HG03469 (cell line): Measurements from ENCODE around the gene CENPW.

ENCODE experiments used
- ATAC-seq: cut with Tn5 transposase; IDR thresholded peaks from one replicate; pipeline ENCODE4 v1.9.1; 2021; ENCODE audit warnings: mild to moderate bottlenecking, moderate library complexity, moderate number of reproducible peaks; ENCODE audit not compliant: unreplicated experiment

Gene CENPW

DNA sequence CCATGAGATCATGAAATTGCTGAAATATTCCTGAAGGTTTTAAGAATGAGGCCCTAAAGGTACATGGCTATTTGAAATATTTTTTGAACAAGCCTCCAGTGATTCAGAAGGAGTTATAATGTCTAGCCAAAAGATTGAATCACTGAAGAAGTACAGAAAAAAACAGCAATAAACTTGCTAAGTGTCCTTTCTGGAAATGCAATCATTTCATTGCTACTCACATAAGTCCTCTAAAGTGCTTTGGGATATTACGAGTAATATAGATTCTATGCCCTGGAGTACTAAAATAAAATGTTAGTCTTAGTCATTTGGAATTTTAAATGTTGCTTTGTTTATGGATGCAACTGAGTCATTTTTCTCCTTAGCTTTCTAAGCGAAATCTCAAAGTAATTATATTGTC lies 32.7 kb downstream of the CENPW start:
- ATAC-seq: no peak

DNA sequence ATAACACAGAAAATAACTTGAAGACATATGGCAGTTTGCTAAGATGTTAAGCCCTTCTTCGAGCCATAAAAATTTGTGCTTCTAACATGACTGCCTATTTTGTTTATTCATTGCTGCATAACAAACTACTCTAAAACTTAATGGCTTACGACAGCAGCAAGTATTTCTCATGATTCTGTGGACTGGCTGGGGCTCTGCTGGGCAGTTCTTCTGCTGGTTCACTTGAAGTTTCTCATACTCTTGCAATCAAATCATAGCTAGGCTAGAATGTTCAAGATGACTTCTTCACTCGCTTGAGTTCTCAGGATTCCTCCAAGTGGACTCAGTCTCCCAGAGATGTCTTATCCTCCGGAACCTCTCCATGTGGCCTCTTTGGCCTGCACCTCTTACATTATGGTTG lies 33.4 kb downstream of the CENPW start:
- ATAC-seq: no peak

DNA sequence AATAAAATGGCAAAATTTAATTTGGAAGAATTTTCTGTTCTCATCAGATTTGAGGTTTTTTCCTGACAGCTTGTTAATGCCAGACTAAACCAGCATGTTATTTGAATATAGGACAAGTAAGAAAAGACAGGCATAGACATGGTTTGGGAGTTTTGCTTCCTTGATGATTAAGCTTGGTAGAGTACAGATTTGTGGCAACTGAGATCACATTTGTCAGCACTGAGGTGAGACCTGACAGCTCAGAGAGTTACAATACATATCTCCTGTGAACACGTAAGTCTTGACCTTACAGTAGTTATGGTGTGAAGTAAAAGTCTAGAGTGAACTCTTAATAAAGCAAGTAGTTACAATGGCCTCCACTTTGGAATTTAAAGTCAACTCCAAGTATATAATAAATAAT lies 34.5 kb downstream of the CENPW start:
- no peak for ATAC-seq

DNA sequence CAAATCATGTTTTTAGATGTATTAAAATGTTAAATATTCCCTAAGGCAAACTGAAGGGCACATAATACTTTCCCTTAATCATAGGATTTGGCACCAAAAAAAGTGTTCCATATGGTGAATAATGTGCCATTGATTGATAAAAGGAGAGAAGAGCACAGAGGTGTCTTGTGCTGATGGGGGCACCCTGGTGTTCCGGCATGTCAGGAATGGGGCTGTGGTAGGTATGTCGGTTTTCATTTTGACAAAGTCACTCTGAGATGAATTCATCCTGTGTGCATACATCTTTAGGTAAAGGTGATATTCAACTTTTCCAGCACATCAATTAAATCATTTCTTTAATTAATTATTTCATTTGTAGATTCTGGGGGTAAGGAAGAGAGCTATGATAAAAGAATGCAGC lies 36.8 kb downstream of the CENPW start:
- ATAC-seq: no peak

DNA sequence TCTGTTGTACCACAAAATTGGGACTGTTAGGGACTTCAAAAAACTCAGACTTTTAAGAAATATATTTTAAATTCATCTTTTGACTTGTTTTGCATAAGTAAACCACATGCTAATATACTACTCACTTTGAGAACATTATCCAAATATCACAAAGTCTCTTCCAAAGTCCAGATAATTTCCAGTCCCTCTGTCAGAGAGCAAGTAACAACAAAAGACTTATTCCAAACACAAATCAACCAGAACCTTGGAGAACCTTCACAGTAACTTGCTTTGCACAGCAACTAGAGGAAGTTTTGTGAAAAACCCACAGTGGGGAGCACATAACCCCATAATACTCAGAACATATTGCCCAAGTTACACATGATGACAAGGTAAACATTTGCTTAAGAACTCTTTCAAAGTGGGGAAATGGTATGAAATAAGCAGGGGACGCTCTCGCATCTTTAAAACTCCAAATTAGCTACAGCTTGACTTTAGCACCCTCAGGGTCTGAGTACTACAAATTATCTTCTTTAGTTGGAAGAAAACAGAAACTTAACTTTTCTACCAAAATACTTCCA lies 37.8 kb downstream of the CENPW start:
- ATAC-seq: no peak

DNA sequence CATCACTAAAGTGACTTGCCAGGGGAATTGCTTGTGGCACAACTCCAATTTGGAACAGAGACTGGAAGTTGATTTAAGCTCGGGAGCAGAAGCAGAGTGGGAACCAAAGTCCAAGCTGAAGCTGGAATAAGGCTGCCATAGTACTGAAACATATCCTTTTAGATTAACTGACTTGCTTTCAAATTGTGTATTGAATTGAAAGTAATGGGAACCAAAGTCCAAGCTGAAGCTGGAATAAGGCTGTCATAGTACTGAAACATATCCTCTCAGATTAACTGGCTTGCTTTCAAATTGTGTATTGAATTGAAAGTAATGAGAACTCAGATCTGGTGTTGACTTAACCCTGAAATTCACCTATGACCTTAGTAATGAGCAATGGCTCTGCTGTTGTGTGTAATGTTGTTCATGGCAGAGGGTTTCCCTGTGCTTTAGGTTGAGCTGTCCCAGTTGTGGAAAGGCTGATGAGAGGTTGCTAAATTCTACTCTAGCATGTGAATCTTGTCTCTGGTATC lies 40.2 kb downstream of the CENPW start:
- ATAC-seq: no peak

DNA sequence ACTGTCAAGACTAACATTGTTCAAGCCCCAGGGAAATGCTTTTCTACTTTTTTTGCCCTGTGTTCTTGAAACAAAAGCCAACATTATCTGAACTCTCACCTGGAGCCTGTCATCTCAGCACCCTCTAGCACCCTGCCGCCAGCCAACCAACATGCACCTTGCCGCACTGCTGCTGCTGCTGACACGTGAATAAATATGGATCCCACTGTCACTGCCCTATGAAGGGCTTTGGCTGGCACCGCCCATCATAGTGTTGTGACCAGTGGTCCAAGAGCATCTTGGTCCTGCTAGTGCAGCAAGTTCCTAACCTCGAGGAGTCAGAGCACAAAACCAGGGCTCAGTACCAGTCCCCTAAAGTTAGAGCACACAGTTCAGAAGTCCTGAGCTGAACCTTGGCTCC lies 41.6 kb downstream of the CENPW start:
- no peak for ATAC-seq

DNA sequence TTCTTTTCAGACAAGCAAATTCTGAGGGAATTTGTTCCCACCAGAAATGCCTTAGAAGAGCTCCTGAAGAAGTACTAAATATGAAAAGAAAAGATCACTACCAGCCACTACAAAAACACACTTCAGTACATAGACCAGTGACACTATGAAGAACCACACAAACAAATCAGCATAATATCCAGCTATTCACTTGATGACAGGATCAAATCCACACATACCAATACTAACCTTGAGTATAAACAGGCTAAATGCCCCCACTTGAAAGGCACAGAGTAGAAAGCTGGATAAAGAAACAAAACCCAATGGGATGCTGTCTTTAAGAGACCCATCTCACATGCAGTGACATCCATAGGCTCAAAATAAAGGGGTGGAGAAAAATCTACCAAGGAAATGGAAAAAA lies 43.3 kb downstream of the CENPW start:
- ATAC-seq: no peak

DNA sequence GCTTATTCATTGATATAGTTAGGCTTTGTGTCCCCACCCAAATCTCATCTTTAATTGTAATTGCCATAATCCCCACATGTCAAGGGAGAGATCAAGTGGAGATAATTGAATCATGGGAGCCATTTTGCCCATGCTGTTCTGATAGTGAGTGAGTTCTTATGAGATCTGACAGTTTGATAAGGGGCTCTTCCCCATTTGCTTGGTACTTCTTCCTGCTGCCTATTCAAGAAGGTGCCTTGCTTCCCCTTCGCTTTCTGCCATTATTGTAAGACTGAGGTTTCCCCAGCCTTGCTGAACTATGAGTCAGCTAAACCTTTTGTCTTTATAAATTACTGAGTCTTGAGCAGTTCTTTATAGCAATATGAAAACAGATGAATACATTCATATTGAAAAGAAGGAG lies 45.6 kb downstream of the CENPW start:
- ATAC-seq: no peak

DNA sequence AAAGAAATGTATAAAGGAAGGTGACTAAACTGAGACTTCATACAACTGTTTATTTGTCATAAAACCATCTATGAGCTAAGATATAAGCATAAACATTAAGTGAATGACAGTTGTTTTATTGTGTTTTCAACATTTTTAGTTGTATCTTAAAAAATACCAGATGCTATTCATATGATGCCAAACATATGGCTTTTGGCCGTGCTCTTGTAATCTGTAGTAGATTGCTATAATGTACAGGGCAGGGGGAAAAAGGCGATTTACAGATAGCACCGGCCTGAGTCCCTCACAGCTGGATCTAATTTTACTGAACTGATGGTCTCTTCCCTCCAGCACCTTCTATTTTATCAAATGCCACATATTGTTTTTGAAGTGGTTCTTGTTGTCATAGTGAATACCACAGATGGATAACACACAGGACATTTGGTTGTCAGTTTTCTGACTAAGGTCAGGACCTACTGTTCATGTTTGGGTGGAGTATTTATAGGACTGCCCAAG lies 48.2 kb downstream of the CENPW start:
- ATAC-seq: no peak

DNA sequence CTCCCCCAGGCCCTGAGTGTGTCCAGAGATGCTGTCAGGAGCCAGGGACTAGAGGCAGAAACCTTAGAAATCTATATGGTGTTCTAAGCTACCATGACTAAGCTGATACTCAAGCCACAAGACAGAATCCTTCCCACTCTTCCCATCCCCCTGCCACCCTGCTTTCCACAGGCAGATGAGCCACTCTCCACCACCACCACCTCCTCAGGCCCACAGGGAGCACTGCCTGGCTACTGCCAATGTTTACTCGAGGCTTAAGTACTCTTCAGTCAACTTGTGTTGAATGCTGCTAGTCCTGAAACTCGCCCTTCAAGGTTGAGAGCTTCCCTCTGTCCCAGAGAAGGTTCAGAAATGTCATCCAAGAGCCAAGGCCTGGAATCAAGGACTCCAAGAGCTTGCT lies 56.2 kb downstream of the CENPW start:
- no peak for ATAC-seq
